Testis (tissue), 2 donors: ENCODE results near the gene PEX10.

ENCODE experiments used
- CTCF ChIP-seq, 3 experiments: fragments of 450-650 bp in 2 of 3; fragments of 200-600 bp in 1 of 3; sonication (generic) in 1 of 3; IDR thresholded peaks; one replicate each; pipeline ENCODE4 v1.5.1; 2016 to 2019; ENCODE audit warnings: antibody characterized with exemption in 3 of 3, mild to moderate bottlenecking in 2 of 3, moderate library complexity in 1 of 3
- POLR2A ChIP-seq: fragments of 450-650 bp; IDR thresholded peaks from one replicate; pipeline ENCODE4 v1.6.1; 2017; ENCODE audit warnings: antibody characterized with exemption, mild to moderate bottlenecking, moderate library complexity

DNA sequence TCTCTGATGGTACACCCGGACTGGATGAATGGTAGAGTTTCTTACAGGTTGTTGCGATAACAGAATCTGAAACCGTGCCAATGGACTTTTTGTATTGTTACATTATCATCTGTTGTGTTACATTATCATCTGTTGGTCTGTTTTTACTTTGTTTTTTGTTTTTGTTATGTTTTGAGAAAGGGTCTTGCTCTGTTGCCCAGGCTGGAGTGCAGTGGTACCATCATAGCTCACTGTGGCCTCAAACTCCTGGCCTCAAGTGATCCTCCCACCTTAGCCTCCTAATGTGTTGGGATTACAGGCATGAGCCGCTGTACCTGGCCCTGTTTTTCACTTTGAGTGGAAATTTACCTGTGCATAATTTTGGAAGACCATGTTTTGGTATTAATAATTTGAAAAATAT lies 10.2 kb upstream of the PEX10 start:
- no peak for TF ChIP-seq CTCF (IDR thresholded peaks at IDR 0.05)
- no peak for TF ChIP-seq POLR2A
